Measurements from ENCODE around the gene SEMA4A. TPM values are rescaled to one million over a fixed set of nuclear protein-coding genes. Genes with fewer than 3 reads are reported as not detected.

The SEMA4A gene
- total RNA-seq, 3 donors from 2014 or later (not counting 1 experiment from before 2014, with no cell fraction given) = 2.6 to 13.0 (median 7.0) TPM

DNA sequence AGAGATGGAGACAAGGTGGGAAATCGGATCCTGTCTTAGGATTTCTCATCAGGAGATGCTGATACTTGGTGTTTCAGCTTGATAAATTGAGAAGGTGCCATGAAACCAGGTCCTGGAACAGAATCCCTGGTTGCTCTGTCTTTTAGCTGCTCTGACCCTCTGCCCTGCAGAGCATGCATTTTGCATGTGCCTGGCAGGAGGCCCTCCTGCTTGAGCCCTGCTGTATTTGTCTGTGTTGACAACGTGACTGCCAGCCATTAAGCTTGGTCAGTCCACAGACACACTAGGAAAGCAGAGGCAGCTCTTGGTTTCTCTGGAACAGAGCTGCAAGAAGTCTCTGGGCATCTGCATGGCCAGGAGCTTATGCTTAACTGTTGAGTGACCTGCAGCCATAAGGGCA is 43.1 kb downstream of the SEMA4A start:
- H3K27me3 ChIP-seq (ENCODE audit: control insufficient read depth, insufficient read depth, low read length) = no peaks in the 10 kb centered on the region
- no peaks in the 10 kb centered on the region for H3K9me3 Mint-ChIP-seq
- no peak for DNase-seq
- peaks cover 31% of the 10 kb centered on the region for H3K4me1 ChIP-seq (ENCODE audit: control insufficient read depth, insufficient read depth, low read length)
- no peaks in the 10 kb centered on the region for H3K27me3 Mint-ChIP-seq (ENCODE audit: low read depth in 2 of 2)
- H3K9me3 ChIP-seq (ENCODE audit: control insufficient read depth, insufficient read depth, low read length) = no peaks in the 10 kb centered on the region
- 92% methylated on average over 2 of the region's 2 CpGs for WGBS (ENCODE audit: insufficient coverage)
- TF ChIP-seq, protein P1, sequence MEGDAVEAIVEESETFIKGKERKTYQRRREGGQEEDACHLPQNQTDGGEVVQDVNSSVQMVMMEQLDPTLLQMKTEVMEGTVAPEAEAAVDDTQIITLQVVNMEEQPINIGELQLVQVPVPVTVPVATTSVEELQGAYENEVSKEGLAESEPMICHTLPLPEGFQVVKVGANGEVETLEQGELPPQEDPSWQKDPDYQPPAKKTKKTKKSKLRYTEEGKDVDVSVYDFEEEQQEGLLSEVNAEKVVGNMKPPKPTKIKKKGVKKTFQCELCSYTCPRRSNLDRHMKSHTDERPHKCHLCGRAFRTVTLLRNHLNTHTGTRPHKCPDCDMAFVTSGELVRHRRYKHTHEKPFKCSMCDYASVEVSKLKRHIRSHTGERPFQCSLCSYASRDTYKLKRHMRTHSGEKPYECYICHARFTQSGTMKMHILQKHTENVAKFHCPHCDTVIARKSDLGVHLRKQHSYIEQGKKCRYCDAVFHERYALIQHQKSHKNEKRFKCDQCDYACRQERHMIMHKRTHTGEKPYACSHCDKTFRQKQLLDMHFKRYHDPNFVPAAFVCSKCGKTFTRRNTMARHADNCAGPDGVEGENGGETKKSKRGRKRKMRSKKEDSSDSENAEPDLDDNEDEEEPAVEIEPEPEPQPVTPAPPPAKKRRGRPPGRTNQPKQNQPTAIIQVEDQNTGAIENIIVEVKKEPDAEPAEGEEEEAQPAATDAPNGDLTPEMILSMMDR (IDR thresholded peaks at IDR 0.05) = no peak
- no peak overlapping the region for H3K4me3 Mint-ChIP-seq
- peaks cover 19% of the 10 kb centered on the region for H3K36me3 ChIP-seq (ENCODE audit: control insufficient read depth, insufficient read depth, low read length)
- H3K4me3 ChIP-seq (ENCODE audit: low read length) = no peak overlapping the region
- H3K27ac Mint-ChIP-seq = no peak overlapping the region
- H3K4me1 Mint-ChIP-seq = peaks cover 57 to 62% of the 10 kb centered on the region in 2 donors
- H3K36me3 Mint-ChIP-seq = no peaks in the 10 kb centered on the region
- no peak for ATAC-seq
- intact Hi-C loops (cut with micrococcal nuclease) = no loop called here
- no peak overlapping the region for H3K27ac ChIP-seq (ENCODE audit: low read length)

DNA sequence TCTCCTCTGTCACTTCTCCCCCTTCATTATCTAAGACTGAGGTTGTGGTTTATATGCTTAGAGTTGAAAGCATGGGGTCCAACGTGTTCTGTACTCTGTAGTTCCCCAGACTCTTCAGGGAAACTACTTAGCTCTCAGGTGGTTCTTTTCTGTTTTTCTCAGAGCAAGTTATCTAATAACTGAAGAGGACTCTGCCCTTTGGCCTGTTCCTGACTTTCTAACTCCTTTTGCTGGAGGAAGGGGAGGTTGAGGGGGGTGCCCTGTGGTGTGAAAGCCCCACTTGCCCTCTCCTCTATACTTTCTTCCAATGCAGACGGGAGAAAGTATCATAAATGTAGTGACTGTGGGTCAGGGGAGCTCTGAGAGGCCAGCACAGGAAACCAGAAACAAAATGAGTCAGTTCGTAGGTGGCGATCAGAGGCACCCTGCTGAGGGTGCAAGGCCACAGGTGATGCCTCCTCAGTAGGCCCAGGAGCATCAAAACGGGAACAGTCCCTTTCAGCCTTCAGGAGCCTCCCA is 45.5 kb downstream of the SEMA4A start:
- no peak overlapping the region for H3K4me3 ChIP-seq (ENCODE audit: low read length)
- no peaks in the 10 kb centered on the region for H3K27me3 ChIP-seq (ENCODE audit: control insufficient read depth, insufficient read depth, low read length)
- H3K4me3 Mint-ChIP-seq = no peak overlapping the region
- H3K9me3 Mint-ChIP-seq = no peaks in the 10 kb centered on the region
- peaks cover 24% of the 10 kb centered on the region for H3K4me1 ChIP-seq (ENCODE audit: control insufficient read depth, insufficient read depth, low read length)
- H3K27ac ChIP-seq (ENCODE audit: low read length) = no peak overlapping the region
- H3K36me3 Mint-ChIP-seq = no peaks in the 10 kb centered on the region
- 55% methylated on average over 4 of the region's 5 CpGs for WGBS (ENCODE audit: insufficient coverage)
- H3K36me3 ChIP-seq (ENCODE audit: control insufficient read depth, insufficient read depth, low read length) = peaks cover 30% of the 10 kb centered on the region
- peak overlapping the region; percentile 36 to 70 for H3K27ac Mint-ChIP-seq
- intact Hi-C loops (cut with micrococcal nuclease) = no loop called here
- ATAC-seq (no peak), DNase-seq (no peak)
- H3K27me3 Mint-ChIP-seq (ENCODE audit: low read depth in 2 of 2) = no peaks in the 10 kb centered on the region
- peaks cover 45 to 48% of the 10 kb centered on the region in 2 donors for H3K4me1 Mint-ChIP-seq
- TF ChIP-seq, protein P1 (IDR thresholded peaks at IDR 0.05) = no peak
- H3K9me3 ChIP-seq (ENCODE audit: control insufficient read depth, insufficient read depth, low read length) = no peaks in the 10 kb centered on the region

DNA sequence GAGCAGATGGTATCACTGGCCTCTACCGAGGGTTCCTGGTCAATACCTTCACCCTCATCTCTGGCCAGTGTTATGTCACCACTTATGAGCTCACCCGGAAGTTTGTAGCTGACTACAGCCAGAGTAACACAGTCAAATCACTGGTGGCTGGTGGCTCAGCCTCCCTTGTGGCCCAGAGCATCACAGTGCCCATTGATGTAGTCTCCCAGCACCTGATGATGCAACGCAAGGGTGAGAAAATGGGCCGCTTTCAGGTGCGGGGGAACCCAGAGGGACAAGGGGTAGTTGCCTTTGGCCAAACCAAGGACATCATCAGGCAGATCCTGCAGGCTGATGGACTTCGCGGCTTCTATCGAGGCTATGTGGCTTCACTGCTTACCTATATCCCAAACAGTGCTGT is 46.7 kb downstream of the SEMA4A start:
- TF ChIP-seq, protein P1 (IDR thresholded peaks at IDR 0.05) = no peak
- Mint-ChIP-seq H3K27ac (no peak overlapping the region), H3K4me3 (no peak overlapping the region), H3K9me3 (no peaks in the 10 kb centered on the region), H3K27me3 (ENCODE audit: low read depth in 2 of 2) (no peaks in the 10 kb centered on the region), H3K4me1 (peaks cover 37 to 40% of the 10 kb centered on the region in 2 donors), H3K36me3 (no peaks in the 10 kb centered on the region)
- no peak overlapping the region for H3K27ac ChIP-seq (ENCODE audit: low read length)
- no peaks in the 10 kb centered on the region for H3K9me3 ChIP-seq (ENCODE audit: control insufficient read depth, insufficient read depth, low read length)
- 94% methylated on average over 8 of the region's 8 CpGs for WGBS (ENCODE audit: insufficient coverage)
- peaks cover 15% of the 10 kb centered on the region for H3K4me1 ChIP-seq (ENCODE audit: control insufficient read depth, insufficient read depth, low read length)
- ATAC-seq = no peak
- no peak overlapping the region for H3K4me3 ChIP-seq (ENCODE audit: low read length)
- no peak for DNase-seq
- no peaks in the 10 kb centered on the region for H3K27me3 ChIP-seq (ENCODE audit: control insufficient read depth, insufficient read depth, low read length)
- peaks cover 30% of the 10 kb centered on the region for H3K36me3 ChIP-seq (ENCODE audit: control insufficient read depth, insufficient read depth, low read length)
- intact Hi-C loops (cut with micrococcal nuclease) = no loop called here

DNA sequence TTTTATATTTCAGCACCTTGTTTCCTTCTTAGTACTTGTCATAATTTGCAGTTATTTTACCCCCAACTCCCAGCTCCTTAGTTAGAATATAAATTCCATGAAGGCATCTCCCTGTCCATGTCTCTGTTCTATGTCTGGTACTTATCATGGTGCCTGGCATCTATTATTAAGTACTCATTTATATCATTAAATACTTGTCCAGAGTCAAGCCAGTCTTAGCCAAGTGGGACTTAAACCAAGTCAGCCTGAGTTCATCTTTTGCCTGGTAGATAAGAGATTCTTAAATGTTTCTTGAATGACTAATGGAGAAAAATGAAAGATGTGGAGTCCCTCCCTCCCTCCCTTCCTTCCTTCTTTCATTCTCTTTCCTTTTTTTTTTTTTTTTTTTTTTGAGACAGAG is 49.9 kb downstream of the SEMA4A start:
- no peak overlapping the region for H3K27ac Mint-ChIP-seq
- H3K9me3 Mint-ChIP-seq = no peaks in the 10 kb centered on the region
- no peak overlapping the region for H3K4me3 ChIP-seq (ENCODE audit: low read length)
- no peak overlapping the region for H3K27ac ChIP-seq (ENCODE audit: low read length)
- no peaks in the 10 kb centered on the region for H3K9me3 ChIP-seq (ENCODE audit: control insufficient read depth, insufficient read depth, low read length)
- H3K36me3 ChIP-seq (ENCODE audit: control insufficient read depth, insufficient read depth, low read length) = peaks cover 32% of the 10 kb centered on the region
- H3K27me3 ChIP-seq (ENCODE audit: control insufficient read depth, insufficient read depth, low read length) = no peaks in the 10 kb centered on the region
- peaks cover 28 to 30% of the 10 kb centered on the region in 2 donors for H3K4me1 Mint-ChIP-seq
- intact Hi-C loops (cut with micrococcal nuclease) = no loop called here
- no peaks in the 10 kb centered on the region for H3K27me3 Mint-ChIP-seq (ENCODE audit: low read depth in 2 of 2)
- no peak overlapping the region for H3K4me3 Mint-ChIP-seq
- peaks cover 2% of the 10 kb centered on the region for H3K36me3 Mint-ChIP-seq
- H3K4me1 ChIP-seq (ENCODE audit: control insufficient read depth, insufficient read depth, low read length) = peaks cover 7% of the 10 kb centered on the region
- DNase-seq (no peak), ATAC-seq (no peak)
- TF ChIP-seq, protein P1 (IDR thresholded peaks at IDR 0.05) = no peak

Measured in natural killer cell (primary cell).